Natural killer cell treated with Interleukin-12 subunit alpha and Interleukin-12 subunit beta and Interleukin-15 and Interleukin-18, amount 100 ng/mL, for 72 hours (primary cell): ENCODE data around the gene KRTAP3-2. TPM values are rescaled to one million over a fixed set of nuclear protein-coding genes. Genes with fewer than 3 reads are reported as not detected.
"Not testable (repeated sequence)": the region's sequence is repeated elsewhere in the genome, so short reads cannot be mapped to it uniquely, and the experiment has no call there.

ENCODE experiments used
- ATAC-seq, 2 donors: fragments of 150-1000 bp; cut with Tn5 transposase in 1 of 2; sonication (Bioruptor Pico), chemical (Tn5 transposase) in 1 of 2; 2 replicates each; pipeline ENCODE4 v1.10.0; 2021
- DNase-seq: peaks from one replicate; pipeline ENCODE4 v3.0.0; 2022; ENCODE audit warnings: low spot score
- H3K27ac Mint-ChIP-seq, 2 donors: 1 replicate in 1 of 2; 2 replicates in 1 of 2; pipeline ENCODE4 v1.8.0; 2022; ENCODE audit warnings: mixed read lengths in 2 of 2, mild to moderate bottlenecking in 1 of 2, moderate library complexity in 1 of 2
- H3K27me3 Mint-ChIP-seq, 2 donors: 1 replicate in 1 of 2; 2 replicates in 1 of 2; pipeline ENCODE4 v1.8.0; 2022; ENCODE audit warnings: mixed read lengths in 2 of 2
- H3K36me3 Mint-ChIP-seq: one replicate; pipeline ENCODE4 v1.8.0; 2022; ENCODE audit warnings: mixed read lengths
- H3K4me1 Mint-ChIP-seq, 2 donors: 1 replicate in 1 of 2; 2 replicates in 1 of 2; pipeline ENCODE4 v1.8.0; 2022; ENCODE audit warnings: low read depth in 2 of 2, mixed read lengths in 2 of 2, mild to moderate bottlenecking in 1 of 2
- H3K4me3 Mint-ChIP-seq: one replicate; pipeline ENCODE4 v1.8.0; 2022; ENCODE audit warnings: mixed read lengths
- H3K9me3 Mint-ChIP-seq: 2 replicates; pipeline ENCODE4 v1.8.0; 2022; ENCODE audit warnings: mixed read lengths
- total RNA-seq, 2 donors: library from RNA; stranded (reverse); gene quantifications; one replicate each; pipeline ENCODE4 v1.2.3, GENCODE V29; 2022

KRTAP3-2 gene
- total RNA-seq = not detected

DNA sequence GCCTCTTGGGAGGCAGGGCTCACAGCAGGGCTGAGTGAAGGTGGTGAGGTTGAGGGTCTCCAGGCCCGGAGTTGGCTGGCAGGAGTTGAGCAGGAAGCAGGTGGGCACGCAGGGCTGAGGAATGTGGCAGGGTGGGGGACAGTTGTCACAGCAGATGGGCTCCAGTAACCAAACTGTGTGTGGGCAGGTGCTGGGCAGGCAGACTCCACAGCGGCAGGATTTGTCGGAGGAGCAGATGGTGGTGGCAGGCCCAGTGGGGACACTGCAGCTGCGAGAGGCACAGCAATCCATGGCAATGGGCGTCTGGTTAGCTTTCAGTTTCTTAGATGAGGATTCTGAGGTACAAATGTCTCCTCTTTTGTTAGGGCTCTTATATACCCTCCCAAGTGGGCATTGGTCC is at the start of gene KRTAP3-2:
TSS of gene KRTAP3-2 (minus strand) at position 344 of the 400 bp plus-strand sequence. CDS start at position 291, 53 bp downstream.
- peaks cover 42 to 70% of the 10 kb centered on the region in 2 donors for H3K27me3 Mint-ChIP-seq
- ATAC-seq, H3K4me1 Mint-ChIP-seq, DNase-seq, H3K9me3 Mint-ChIP-seq, H3K4me3 Mint-ChIP-seq, H3K36me3 Mint-ChIP-seq, H3K27ac Mint-ChIP-seq: not testable (repeated sequence)

DNA sequence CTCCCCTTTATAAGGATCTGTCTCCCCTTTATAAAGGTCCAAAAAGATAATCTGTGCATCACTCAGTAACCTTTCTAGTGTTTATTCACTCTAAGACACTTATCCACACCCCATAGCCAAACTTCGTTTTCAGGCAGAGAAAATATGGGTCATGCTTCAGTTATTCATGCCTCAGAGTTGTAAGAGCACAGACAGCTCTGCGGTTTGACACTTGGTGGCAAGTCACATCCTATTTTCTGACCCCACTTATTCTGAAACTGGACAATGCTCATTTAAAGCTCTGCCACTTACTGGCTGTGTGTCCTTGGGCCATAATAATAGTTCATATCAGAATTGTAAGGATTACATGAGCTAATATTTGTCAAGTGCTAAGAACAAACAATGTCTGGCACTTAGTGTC is 49.4 kb upstream of the KRTAP3-2 start:
- DNase-seq = no peak
- Mint-ChIP-seq H3K36me3 (no peaks in the 10 kb centered on the region), H3K4me1 (peaks cover 4 to 7% of the 10 kb centered on the region in 2 donors), H3K27ac (no peak overlapping the region), H3K9me3 (no peaks in the 10 kb centered on the region), H3K4me3 (no peak overlapping the region), H3K27me3 (peaks cover 21 to 40% of the 10 kb centered on the region in 2 donors)
- no peak for ATAC-seq

DNA sequence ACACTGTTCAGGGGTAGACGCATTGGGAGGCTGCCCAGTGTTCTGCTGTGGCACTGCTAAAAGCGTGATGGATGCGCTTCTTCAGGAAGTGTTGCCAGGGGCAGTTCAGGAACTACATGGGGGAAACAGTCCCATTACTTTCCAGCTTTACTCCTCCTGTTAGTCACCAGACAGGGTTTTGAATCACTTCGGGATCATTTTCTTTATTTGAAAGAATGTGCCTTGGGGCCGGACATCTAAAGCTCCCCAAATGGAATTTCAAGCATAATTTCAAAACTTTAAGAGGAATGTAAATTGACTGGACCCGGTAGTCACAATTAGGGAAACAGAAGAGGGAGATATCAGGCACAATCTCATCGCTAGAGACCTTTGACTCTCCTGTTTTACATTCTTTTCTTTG is 48.7 kb upstream of the KRTAP3-2 start:
- H3K4me3 Mint-ChIP-seq = no peak overlapping the region
- no peak overlapping the region for H3K27ac Mint-ChIP-seq
- H3K4me1 Mint-ChIP-seq = peaks cover 4 to 9% of the 10 kb centered on the region in 2 donors

DNA sequence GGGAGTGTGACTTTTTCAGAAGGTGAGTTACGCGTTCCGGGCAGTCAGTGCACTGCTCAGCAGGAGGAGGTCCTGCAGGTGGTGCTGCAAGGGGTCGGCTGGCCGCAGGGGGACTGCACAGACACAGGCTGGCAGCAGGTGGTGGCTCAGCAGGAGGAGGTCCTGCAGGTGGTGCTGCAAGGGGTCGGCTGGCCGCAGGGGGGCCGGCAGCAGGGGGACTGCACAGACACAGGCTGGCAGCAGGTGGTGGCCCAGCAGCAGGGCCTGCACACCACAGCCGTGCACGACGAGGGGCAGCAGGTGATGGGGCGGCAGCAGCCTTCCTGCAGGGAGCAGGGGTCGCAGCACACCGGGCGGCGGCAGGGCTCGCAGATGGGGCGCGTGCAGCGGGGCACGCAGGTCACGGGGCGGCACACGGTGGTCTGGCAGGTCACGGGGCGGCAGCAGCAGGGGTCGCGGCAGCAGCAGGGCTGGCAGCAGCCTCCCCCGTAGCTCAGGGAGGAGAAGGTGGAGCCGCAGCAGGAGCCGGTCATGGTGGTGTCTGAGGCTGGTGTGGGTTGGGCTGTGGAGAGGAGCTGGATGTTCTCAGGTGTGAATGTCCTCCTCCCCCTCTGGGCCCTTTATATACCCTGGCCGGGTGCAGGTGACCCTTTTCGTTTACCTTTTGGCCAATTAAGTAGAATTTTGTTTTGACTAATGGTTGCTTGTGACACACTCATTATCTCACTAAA is 47.2 kb upstream of the KRTAP3-2 start, which contains the start of gene KRTAP2-1:
TSS of gene KRTAP2-1 (minus strand) at position 582 of the 731 bp plus-strand sequence. CDS start at position 533, 49 bp downstream.
- not testable (repeated sequence) for H3K4me1 Mint-ChIP-seq, H3K27ac Mint-ChIP-seq, H3K36me3 Mint-ChIP-seq, H3K9me3 Mint-ChIP-seq, H3K4me3 Mint-ChIP-seq, DNase-seq
- peaks cover 26% of the 10 kb centered on the region in 2 donors for H3K27me3 Mint-ChIP-seq
- ATAC-seq = peak; percentile 24 to 52

More for the DNA sequence above, 48.7 kb upstream of the KRTAP3-2 start:
- DNase-seq = no peak
- no peak for ATAC-seq
- Mint-ChIP-seq H3K36me3 (peaks cover 3% of the 10 kb centered on the region), H3K9me3 (peaks cover 2% of the 10 kb centered on the region), H3K27me3 (peaks cover 24 to 33% of the 10 kb centered on the region in 2 donors)

DNA sequence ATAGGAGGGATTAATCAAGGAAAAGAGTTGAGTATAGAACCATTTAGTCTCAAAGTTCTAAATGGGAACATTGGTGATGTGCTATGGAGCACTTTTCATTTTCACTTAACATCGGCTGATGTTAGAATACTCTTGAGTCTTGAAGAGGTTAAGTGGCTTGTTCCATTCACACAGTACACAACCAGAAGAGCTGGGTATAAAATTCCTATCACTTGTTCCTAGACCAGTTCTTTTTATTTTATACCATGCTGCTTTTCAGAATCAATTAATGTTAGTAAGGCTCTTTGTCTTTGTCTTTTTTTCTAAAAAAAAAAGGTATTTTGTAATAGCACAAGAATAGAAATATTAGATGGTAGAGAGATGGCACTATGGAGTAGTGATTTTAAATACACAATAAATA is 43.2 kb upstream of the KRTAP3-2 start:
- Mint-ChIP-seq H3K27ac (no peak overlapping the region), H3K4me1 (peaks cover 0 to 4% of the 10 kb centered on the region in 2 donors), H3K27me3 (peaks cover 25 to 40% of the 10 kb centered on the region in 2 donors), H3K36me3 (peaks cover 5% of the 10 kb centered on the region), H3K4me3 (no peak overlapping the region), H3K9me3 (peaks cover 3% of the 10 kb centered on the region)
- DNase-seq (no peak), ATAC-seq (no peak)

DNA sequence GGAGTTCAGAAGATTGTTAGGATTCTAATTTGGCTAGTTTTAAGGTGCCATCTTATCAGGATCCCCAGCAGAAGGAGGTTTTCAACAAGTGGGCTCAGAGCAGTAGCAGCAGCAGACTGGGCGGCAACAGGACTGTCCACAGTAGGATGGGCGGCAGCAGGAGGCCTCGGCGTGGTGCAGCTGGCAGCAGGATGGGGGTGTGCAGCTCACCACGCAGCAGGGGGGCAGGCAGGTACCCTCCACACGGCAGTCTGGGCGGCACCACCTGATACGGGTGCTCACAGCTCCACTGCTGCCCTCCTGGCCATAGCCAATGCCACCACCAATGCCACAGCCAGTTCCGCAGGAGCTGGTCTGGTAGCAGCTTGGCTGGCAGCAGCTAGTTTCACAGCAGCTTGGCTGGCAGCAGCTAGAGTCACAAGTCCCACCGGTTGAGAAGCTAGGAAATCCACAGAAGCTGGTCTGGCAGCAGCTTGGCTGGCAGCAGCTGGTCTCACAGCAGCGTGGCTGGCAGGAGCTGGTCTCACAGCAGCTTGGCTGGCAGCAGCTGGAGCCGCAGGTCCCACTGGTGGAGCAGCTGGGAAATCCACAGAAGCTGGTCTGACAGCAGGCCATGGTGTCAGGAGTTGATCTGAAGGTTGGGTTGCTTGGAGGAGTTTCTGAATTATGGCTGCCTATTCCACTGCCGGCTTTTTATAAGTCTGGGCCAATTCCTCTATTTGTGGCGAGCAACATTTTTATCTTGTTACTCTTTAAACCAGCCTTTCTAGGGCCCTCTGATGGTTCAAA is 41.3 kb upstream of the KRTAP3-2 start, which contains the start of gene KRTAP1-1:
TSS of gene KRTAP1-1 (minus strand) at position 668 of the 789 bp plus-strand sequence. CDS start at position 615, 53 bp downstream.
- DNase-seq, H3K4me1 Mint-ChIP-seq, H3K9me3 Mint-ChIP-seq, H3K36me3 Mint-ChIP-seq, H3K27ac Mint-ChIP-seq, H3K4me3 Mint-ChIP-seq, ATAC-seq: not testable (repeated sequence)
- H3K27me3 Mint-ChIP-seq = peaks cover 30 to 41% of the 10 kb centered on the region in 2 donors

DNA sequence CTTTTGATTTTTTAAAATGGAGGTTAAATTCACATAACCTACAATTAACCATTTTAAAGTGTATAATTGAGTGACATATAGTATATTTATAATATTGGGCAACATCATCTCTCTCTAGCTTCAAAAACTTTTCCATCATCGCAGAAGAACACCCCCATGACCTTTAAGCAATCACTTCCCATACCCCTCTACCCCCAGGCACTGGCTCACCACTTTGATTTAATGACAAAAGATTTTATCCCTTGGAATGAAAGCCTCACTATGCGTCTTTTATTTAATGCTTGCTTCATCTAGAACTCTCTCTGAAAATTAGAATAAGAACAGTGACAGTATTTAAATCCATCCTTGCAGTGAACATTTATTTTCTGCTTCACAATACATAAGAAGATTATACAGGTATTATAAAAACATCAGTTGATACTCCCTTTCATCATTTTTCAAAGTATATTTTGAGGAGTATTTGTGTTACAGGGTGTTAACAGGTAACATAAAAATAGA is 38.2 kb upstream of the KRTAP3-2 start:
- no peak for ATAC-seq
- Mint-ChIP-seq H3K27ac (no peak overlapping the region), H3K36me3 (no peaks in the 10 kb centered on the region), H3K4me1 (no peaks in the 10 kb centered on the region), H3K4me3 (no peak overlapping the region), H3K9me3 (no peaks in the 10 kb centered on the region), H3K27me3 (peaks cover 37 to 53% of the 10 kb centered on the region in 2 donors)
- DNase-seq = no peak

DNA sequence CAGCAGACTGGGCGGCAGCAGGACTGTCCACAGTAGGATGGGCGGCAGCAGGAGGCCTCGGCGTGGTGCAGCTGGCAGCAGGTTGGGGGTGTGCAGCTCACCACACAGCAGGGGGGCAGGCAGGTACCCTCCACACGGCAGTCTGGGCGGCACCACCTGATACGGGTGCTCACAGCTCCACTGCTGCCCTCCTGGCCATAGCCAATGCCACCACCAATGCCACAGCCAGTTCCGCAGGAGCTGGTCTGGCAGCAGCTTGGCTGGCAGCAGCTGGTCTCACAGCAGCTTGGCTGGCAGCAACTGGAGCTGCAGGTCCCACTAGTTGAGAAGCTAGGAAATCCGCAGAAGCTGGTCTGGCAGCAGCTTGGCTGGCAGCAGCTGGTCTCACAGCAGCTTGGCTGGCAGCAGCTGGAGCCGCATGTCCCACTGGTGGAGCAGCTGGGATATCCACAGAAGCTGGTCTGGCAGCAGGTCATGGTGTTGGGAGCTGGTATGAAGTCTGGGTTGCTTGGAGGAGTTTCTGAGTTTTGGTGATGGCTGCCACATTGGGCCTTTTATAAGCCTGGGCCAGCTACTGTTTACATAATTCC is 34.7 kb upstream of the KRTAP3-2 start, which contains the start of gene KRTAP1-3:
TSS of gene KRTAP1-3 (minus strand) at position 529 of the 590 bp plus-strand sequence. CDS start at position 476, 53 bp downstream.
- ATAC-seq = peak; percentile 28 to 31
- H3K4me1 Mint-ChIP-seq, H3K36me3 Mint-ChIP-seq, DNase-seq, H3K4me3 Mint-ChIP-seq, H3K9me3 Mint-ChIP-seq, H3K27ac Mint-ChIP-seq: not testable (repeated sequence)
- peaks cover 33 to 52% of the 10 kb centered on the region in 2 donors for H3K27me3 Mint-ChIP-seq

DNA sequence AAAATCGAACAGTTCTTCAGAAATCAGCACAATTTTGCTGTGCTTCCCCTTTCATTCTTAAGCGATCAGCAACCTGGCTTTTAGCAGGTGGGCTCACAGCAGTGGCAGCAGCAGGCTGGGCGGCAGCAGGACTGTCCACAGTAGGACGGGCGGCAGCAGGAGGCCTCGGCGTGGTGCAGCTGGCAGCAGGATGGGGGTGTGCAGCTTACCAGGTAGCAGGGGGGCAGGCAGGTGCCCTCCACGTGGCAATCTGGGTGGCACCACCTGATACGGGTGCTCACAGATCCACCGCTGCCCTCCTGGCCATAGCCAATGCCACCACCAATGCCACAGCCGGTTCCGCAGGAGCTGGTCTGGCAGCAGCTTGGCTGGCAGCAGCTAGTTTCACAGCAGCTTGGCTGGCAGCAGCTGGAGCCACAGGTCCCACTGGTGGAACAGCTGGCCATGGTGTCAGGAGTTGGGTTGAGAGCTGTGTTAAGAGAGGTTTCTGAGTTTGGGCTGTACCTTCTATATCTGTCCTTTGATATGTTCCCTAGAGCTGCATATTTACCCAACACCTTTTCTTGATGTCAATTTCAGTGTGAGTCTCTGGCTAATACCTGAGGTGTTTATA is 30.0 kb upstream of the KRTAP3-2 start, which contains the start of gene KRTAP1-4:
TSS of gene KRTAP1-4 (minus strand) at position 563 of the 613 bp plus-strand sequence. CDS start at position 446, 117 bp downstream.
- H3K4me3 Mint-ChIP-seq = no peak within 1 kb of the TSS
- H3K27ac Mint-ChIP-seq = no peak within 1 kb of the TSS
- DNase-seq (no peak), ATAC-seq (no peak)
- H3K36me3 Mint-ChIP-seq = no peaks in the 10 kb centered on the region
- H3K27me3 Mint-ChIP-seq = peaks cover 23 to 61% of the 10 kb centered on the region in 2 donors
- no peaks in the 10 kb centered on the region for H3K4me1 Mint-ChIP-seq
- H3K9me3 Mint-ChIP-seq = no peaks in the 10 kb centered on the region

DNA sequence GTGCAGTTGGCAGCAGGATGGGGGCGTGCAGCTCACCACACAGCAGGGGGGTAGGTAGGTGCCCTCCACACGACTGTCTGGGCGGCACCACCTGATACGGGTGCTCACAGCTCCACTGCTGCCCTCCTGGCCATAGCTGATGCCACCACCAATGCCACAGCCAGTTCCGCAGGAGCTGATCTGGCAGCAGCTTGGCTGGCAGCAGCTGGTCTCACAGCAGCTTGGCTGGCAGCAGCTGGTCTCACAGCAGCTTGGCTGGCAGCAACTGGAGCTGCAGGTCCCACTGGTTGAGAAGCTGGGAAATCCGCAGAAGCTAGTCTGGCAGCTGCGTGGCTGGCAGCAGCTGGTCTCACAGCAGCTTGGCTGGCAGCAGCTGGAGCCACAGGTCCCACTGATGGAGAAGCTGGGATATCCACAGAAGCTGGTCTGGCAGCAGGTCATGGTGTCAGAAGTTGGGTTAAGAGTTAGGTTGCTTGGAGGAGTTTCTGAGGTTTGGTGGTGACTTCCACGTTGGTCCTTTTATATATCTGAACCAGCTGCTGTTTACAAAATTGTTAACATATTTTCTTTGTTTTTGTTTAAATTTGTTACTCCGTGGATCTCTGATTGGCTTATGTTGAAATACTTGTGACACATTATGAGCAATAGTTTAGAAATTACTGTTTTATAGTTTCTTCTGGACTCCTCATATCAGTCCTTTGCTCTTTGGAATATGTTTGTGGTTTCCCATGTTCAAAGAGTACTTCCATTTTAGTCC is 27.2 kb upstream of the KRTAP3-2 start, which contains the start of gene KRTAP1-5:
TSS of gene KRTAP1-5 (minus strand) at position 494 of the 757 bp plus-strand sequence. CDS start at position 441, 53 bp downstream.
- H3K9me3 Mint-ChIP-seq = no peaks in the 10 kb centered on the region
- no peak within 1 kb of the TSS for H3K4me3 Mint-ChIP-seq
- H3K4me1 Mint-ChIP-seq = no peaks in the 10 kb centered on the region
- DNase-seq = no peak
- no peak within 1 kb of the TSS for H3K27ac Mint-ChIP-seq
- H3K27me3 Mint-ChIP-seq = peaks cover 21 to 57% of the 10 kb centered on the region in 2 donors
- ATAC-seq = no peak
- no peaks in the 10 kb centered on the region for H3K36me3 Mint-ChIP-seq

DNA sequence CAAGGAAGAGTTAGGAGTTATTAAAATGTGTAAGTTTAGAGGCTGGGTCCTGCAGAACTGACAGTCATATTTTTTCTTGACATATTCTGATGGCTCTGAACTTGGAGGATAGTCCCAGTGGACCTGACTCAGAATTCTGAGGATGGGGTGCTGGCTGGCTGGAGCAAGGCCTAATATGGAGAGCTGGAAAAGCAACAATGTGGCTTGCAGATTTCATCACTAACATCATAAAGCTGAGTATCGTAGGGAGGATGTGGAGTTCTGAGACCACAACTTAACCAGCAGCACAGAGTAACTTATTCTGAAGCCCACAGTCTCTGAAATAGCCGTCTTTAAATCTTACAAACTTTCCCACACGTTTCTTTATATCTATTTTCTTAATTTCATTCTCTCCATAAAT is 25.0 kb upstream of the KRTAP3-2 start:
- Mint-ChIP-seq H3K4me3 (no peak overlapping the region), H3K36me3 (no peaks in the 10 kb centered on the region), H3K9me3 (no peaks in the 10 kb centered on the region), H3K27ac (no peak overlapping the region), H3K27me3 (peaks cover 17 to 44% of the 10 kb centered on the region in 2 donors), H3K4me1 (no peaks in the 10 kb centered on the region)
- DNase-seq (no peak), ATAC-seq (no peak)

DNA sequence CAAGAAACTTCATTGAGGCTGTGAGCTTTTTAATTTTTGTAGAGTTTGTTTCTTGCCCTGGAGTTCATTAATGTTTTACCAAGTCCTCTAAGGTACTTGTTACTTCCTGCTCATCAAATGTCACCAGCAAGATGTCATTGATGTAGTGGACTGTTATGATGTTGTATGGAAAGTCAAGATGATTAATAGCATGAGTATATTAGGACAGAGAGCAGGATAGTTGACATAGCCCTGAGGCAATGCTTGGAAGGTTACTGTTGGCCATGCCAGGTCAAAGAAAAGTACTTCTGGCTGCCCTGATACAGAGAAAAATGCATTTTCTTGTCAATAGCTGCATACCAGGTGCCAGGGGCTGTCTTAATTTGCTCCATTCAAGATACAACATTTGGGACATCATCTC is 20.6 kb upstream of the KRTAP3-2 start:
- Mint-ChIP-seq H3K4me1 (no peaks in the 10 kb centered on the region), H3K36me3 (no peaks in the 10 kb centered on the region), H3K27ac (no peak overlapping the region), H3K4me3 (no peak overlapping the region), H3K9me3 (no peaks in the 10 kb centered on the region), H3K27me3 (peaks cover 16 to 26% of the 10 kb centered on the region in 2 donors)
- DNase-seq (no peak), ATAC-seq (no peak)
